ENCODE measurements around the gene BTF3L4.

GRCh38 chr1:52053862-52054261, 2.2 kb upstream of the BTF3L4 start:
- TF ChIP-seq BHLHE40 (IDR thresholded peaks at IDR 0.05; ENCODE audit: borderline replicate concordance) (no peak), TARDBP (IDR thresholded peaks at IDR 0.05) (no peak), L3MBTL2 (conservative IDR thresholded peaks at IDR 0.05) (no peak), CTBP1 (IDR thresholded peaks at IDR 0.05; ENCODE audit: borderline replicate concordance) (no peak), FOXM1 (IDR thresholded peaks at IDR 0.05; ENCODE audit: borderline replicate concordance) (no peak)

All from HEK293T (cell line).